ENCODE measurements around the gene GNAO1. TPM values are rescaled to one million over a fixed set of nuclear protein-coding genes. Genes with fewer than 3 reads are reported as not detected.

Gene GNAO1
- total RNA-seq, 1 donor = not detected

- no peaks in the 10 kb centered on the region for H3K4me1 ChIP-seq (ENCODE audit: insufficient read depth, low read length)
- no peak for DNase-seq (ENCODE audit: insufficient read length, low spot score, missing footprints)
- H3K79me2 ChIP-seq (ENCODE audit: insufficient read depth, low read length) = no peaks in the 10 kb centered on the region
- H3K4me3 ChIP-seq (ENCODE audit: insufficient read depth, low read length) = no peak overlapping the region
- no peak overlapping the region for H2AFZ ChIP-seq (ENCODE audit: low read length)
- no peak overlapping the region for H3K4me2 ChIP-seq (ENCODE audit: insufficient read depth, low read length)
- no peak overlapping the region for H3K27ac ChIP-seq (ENCODE audit: low read depth, low read length)
- no peak for TF ChIP-seq CTCF (IDR thresholded peaks at IDR 0.05; ENCODE audit: extremely low read depth, low read depth, low read length)
- H3K27me3 ChIP-seq (ENCODE audit: insufficient read depth, low read length) = no peaks in the 10 kb centered on the region
- H3K36me3 ChIP-seq (ENCODE audit: insufficient read depth, low read length) = no peaks in the 10 kb centered on the region
- H4K20me1 ChIP-seq (ENCODE audit: insufficient read depth, low read length) = no peaks in the 10 kb centered on the region
- no peaks in the 10 kb centered on the region for H3K9me3 ChIP-seq (ENCODE audit: low read depth, low read length)
Measured at GRCh38 chr16:56222474-56222997, 31.2 kb downstream of the GNAO1 start.

- Histone ChIP-seq H3K27ac (ENCODE audit: low read depth, low read length) (no peak overlapping the region), H3K27me3 (ENCODE audit: insufficient read depth, low read length) (no peaks in the 10 kb centered on the region), H3K9me3 (ENCODE audit: low read depth, low read length) (no peaks in the 10 kb centered on the region), H3K4me2 (ENCODE audit: insufficient read depth, low read length) (no peak overlapping the region), H3K4me1 (ENCODE audit: insufficient read depth, low read length) (no peaks in the 10 kb centered on the region), H2AFZ (ENCODE audit: low read length) (no peak overlapping the region), H4K20me1 (ENCODE audit: insufficient read depth, low read length) (no peaks in the 10 kb centered on the region), H3K79me2 (ENCODE audit: insufficient read depth, low read length) (no peaks in the 10 kb centered on the region), H3K4me3 (ENCODE audit: insufficient read depth, low read length) (no peak overlapping the region), H3K36me3 (ENCODE audit: insufficient read depth, low read length) (no peaks in the 10 kb centered on the region)
- no peak for TF ChIP-seq CTCF (IDR thresholded peaks at IDR 0.05; ENCODE audit: extremely low read depth, low read depth, low read length)
- DNase-seq (ENCODE audit: insufficient read length, low spot score, missing footprints) = no peak
Measured at GRCh38 chr16:56225017-56225742, 33.9 kb downstream of the GNAO1 start.

GRCh38 chr16:56226187-56226586 is 34.9 kb downstream of the GNAO1 start:
- DNase-seq (ENCODE audit: insufficient read length, low spot score, missing footprints) = no peak
- H2AFZ ChIP-seq (ENCODE audit: low read length) = no peak overlapping the region

More at GRCh38 chr16:56226187-56226586, 34.9 kb downstream of the GNAO1 start:
- no peak overlapping the region for H3K4me3 ChIP-seq (ENCODE audit: insufficient read depth, low read length)
- H3K9me3 ChIP-seq (ENCODE audit: low read depth, low read length) = no peaks in the 10 kb centered on the region
- no peaks in the 10 kb centered on the region for H3K27me3 ChIP-seq (ENCODE audit: insufficient read depth, low read length)
- H3K4me2 ChIP-seq (ENCODE audit: insufficient read depth, low read length) = no peak overlapping the region
- H3K4me1 ChIP-seq (ENCODE audit: insufficient read depth, low read length) = no peaks in the 10 kb centered on the region
- no peak overlapping the region for H3K27ac ChIP-seq (ENCODE audit: low read depth, low read length)
- no peak for TF ChIP-seq CTCF (IDR thresholded peaks at IDR 0.05; ENCODE audit: extremely low read depth, low read depth, low read length)
- H4K20me1 ChIP-seq (ENCODE audit: insufficient read depth, low read length) = no peaks in the 10 kb centered on the region
- H3K36me3 ChIP-seq (ENCODE audit: insufficient read depth, low read length) = no peaks in the 10 kb centered on the region
- H3K79me2 ChIP-seq (ENCODE audit: insufficient read depth, low read length) = no peaks in the 10 kb centered on the region

All from osteoblast (primary cell).